ENCODE results near the gene TBL1X.
A peak's percentile ranks its signal among the peaks of the same experiment; 100 is the strongest.

TBL1X gene

GRCh38 chrX:9707306-9708033, 242.6 kb downstream of the TBL1X start:
- ChIA-PET CTCF (no interaction called here), POLR2A (no interaction called here)
- no peak for DNase-seq (ENCODE audit: extremely low spot score)
- TF ChIP-seq CTCF (IDR thresholded peaks at IDR 0.05; ENCODE audit: control extremely low read depth, extremely low read depth, low read depth, missing control alignments) = no peak

GRCh38 chrX:9708086-9708485, 243.2 kb downstream of the TBL1X start:
- CTCF ChIA-PET = interaction anchor here (1.0 kb wide), 1 partner anchor 735 kb away, joined by 3 read pairs; no protein-coding TSS in a partner anchor
- no peak for DNase-seq (ENCODE audit: extremely low spot score)
- POLR2A ChIA-PET = no interaction called here
- TF ChIP-seq CTCF (IDR thresholded peaks at IDR 0.05; ENCODE audit: control extremely low read depth, extremely low read depth, low read depth, missing control alignments) = no peak

GRCh38 chrX:9708923-9709553, 244.2 kb downstream of the TBL1X start:
- TF ChIP-seq CTCF (IDR thresholded peaks at IDR 0.05; ENCODE audit: control extremely low read depth, extremely low read depth, low read depth, missing control alignments) = peak; percentile 65
- POLR2A ChIA-PET = no interaction called here
- CTCF ChIA-PET = interaction anchor here (0.7 to 1.0 kb wide), 3 partner anchors 224 to 736 kb away, joined by 3 read pairs; no protein-coding TSS in a partner anchor
- DNase-seq (ENCODE audit: extremely low spot score) = peak; percentile 76

GRCh38 chrX:9710332-9710731, 245.5 kb downstream of the TBL1X start:
- POLR2A ChIA-PET = no interaction called here
- CTCF ChIA-PET = no interaction called here
- DNase-seq (ENCODE audit: extremely low spot score) = no peak
- no peak for TF ChIP-seq CTCF (IDR thresholded peaks at IDR 0.05; ENCODE audit: control extremely low read depth, extremely low read depth, low read depth, missing control alignments)

GRCh38 chrX:9717376-9717775, 252.5 kb downstream of the TBL1X start:
- no peak for DNase-seq (ENCODE audit: extremely low spot score)
- CTCF ChIA-PET = no interaction called here
- POLR2A ChIA-PET = no interaction called here
- TF ChIP-seq CTCF (IDR thresholded peaks at IDR 0.05; ENCODE audit: control extremely low read depth, extremely low read depth, low read depth, missing control alignments) = no peak

- CTCF ChIA-PET = no interaction called here
- no peak for DNase-seq (ENCODE audit: extremely low spot score)
- no peak for TF ChIP-seq CTCF (IDR thresholded peaks at IDR 0.05; ENCODE audit: control extremely low read depth, extremely low read depth, low read depth, missing control alignments)
Observed at GRCh38 chrX:9724711-9725110, 259.9 kb downstream of the TBL1X start.

More at GRCh38 chrX:9724711-9725110, 259.9 kb downstream of the TBL1X start:
- POLR2A ChIA-PET = no interaction called here

Measured in GM10248 (cell line).